ENCODE measurements around the gene TBCD.

DNA sequence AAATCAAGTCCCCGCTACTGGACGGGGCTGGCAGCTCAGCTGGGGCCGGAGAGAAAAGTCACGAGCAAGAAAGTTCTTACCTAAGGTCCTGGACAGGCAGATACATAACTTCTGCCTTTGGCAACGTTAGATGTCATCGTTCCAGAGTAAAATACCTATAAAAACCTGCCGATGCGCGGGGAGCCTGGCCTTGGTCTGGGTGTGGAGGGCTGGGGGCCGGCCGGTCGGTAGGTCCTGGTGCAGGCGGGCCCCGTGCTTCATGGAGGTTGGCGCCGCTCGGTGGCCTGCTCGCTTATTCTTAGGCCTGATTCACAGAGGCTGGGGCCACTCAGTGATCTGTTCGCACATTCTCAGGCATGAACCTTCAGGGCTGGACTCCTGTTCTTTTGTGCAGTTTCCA lies 121.7 kb downstream of the TBCD start:
- TF ChIP-seq EZH2 (IDR thresholded peaks at IDR 0.05; ENCODE audit: insufficient read depth, poor library complexity, severe bottlenecking) (no peak), EZH2phosphoT487 (IDR thresholded peaks at IDR 0.05; ENCODE audit: insufficient read depth, low read depth) (no peak)
